ENCODE data around the gene CAMK2N1. TPM values are rescaled to one million over a fixed set of nuclear protein-coding genes. Genes with fewer than 3 reads are reported as not detected.
A peak's percentile ranks its signal among the peaks of the same experiment; 100 is the strongest.

The CAMK2N1 gene
- total and polyA plus RNA-seq, 2 of the 13 experiments (the other 11 are each of a cell fraction or from before 2014, with no cell fraction given) = 38.0 to 38.6 TPM

DNA sequence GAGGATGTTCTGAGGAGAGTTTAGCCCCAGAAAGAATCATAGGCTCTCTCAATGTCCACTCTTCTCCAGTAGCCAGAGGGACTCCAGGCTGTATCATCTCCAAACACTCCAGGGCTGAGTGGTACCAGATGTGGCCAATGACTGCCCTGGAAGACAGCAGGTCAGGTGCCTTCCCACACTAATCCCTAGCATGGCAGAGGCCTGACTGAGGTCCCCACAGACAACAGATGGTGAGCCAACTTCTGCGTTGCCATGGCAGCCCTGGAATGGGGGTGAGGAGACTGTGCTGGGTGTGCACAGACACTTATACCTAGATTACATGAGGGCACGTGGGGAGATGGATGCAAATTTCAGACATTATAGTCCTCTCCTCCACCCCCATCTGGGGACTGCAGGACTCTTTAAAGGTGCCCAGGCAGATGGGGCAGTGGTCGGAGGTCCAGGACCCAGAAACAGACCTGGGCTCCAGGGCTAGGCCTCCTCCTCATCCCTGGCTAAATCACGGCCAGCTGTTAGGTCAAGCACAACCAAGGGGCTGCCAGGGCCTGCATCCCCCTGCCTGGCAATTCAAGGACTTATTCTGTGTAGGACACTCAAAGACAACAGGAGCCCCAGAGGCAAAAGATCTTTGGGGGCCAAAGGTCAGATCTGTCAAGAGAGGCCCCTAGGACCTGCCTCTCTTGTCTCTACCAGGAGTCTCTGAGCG lies 42.9 kb downstream of the CAMK2N1 start:
- H3K9ac ChIP-seq (ENCODE audit: insufficient read depth, low read depth, low read length) = no peak overlapping the region
- no peak overlapping the region for H3K27ac ChIP-seq (ENCODE audit: extremely low read length, insufficient read depth, low read length)
- H4K20me1 ChIP-seq (ENCODE audit: insufficient read depth, low read length) = no peaks in the 10 kb centered on the region
- in situ Hi-C loops (cut with HindIII; ENCODE audit: extremely low pct_ligation_motif_present, low pct_unique_long_range_greater_than_20kb) (no loop called here), intact Hi-C loops (cut with micrococcal nuclease; ENCODE audit: unreplicated experiment) (loop anchor here (5.0 kb wide), 1 partner anchor 39 kb away; no protein-coding TSS in a partner anchor)
- peak; percentile 11; the same call in 2 of the 3 replicates for ATAC-seq
- no peak overlapping the region for H2AFZ ChIP-seq (ENCODE audit: low read length)
- peak overlapping the region; percentile 40 for H3K4me2 ChIP-seq (ENCODE audit: low read depth, low read length)
- no TSS peak for BruUV-seq (replicated peaks)
- no peaks in the 10 kb centered on the region for H3K79me2 ChIP-seq (ENCODE audit: insufficient read depth, low read length)
- no peaks in the 10 kb centered on the region for H3K9me3 ChIP-seq (ENCODE audit: low read length)
- peaks cover 1 to 5% of the 10 kb centered on the region in 2 experiments; a peak in 2 of 5 replicates for H3K27me3 ChIP-seq (ENCODE audit: control insufficient read depth in 1 of 2, insufficient read depth in 2 of 2, low read length in 2 of 2)
- no peaks in the 10 kb centered on the region for H3K36me3 ChIP-seq (replicated peaks in 1 of 2; ENCODE audit: control insufficient read depth in 1 of 2, insufficient read depth in 2 of 2, low read length in 2 of 2)
- ChIA-PET POLR2A (no interaction called here), CTCF (ENCODE audit: low intra/inter-chr PET ratio, low total read pairs) (no interaction called here)
- WGBS (ENCODE audit: low lambda C conversion rate) = 22% methylated on average over 5 of the region's 5 CpGs
- FAIRE-seq = no peak
- TF ChIP-seq, protein P1, sequence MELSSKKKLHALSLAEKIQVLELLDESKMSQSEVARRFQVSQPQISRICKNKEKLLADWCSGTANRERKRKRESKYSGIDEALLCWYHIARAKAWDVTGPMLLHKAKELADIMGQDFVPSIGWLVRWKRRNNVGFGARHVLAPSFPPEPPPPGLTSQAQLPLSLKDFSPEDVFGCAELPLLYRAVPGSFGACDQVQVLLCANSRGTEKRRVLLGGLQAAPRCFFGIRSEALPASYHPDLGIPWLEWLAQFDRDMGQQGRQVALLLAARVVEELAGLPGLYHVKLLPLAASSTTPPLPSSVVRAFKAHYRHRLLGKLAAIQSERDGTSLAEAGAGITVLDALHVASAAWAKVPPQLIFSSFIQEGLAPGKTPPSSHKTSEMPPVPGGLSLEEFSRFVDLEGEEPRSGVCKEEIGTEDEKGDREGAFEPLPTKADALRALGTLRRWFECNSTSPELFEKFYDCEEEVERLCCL (CRISPR knock-in tag; IDR thresholded peaks at IDR 0.05; ENCODE audit: borderline replicate concordance) = no peak
- TF ChIP-seq MZF1 (CRISPR knock-in tag; IDR thresholded peaks at IDR 0.05; ENCODE audit: borderline replicate concordance) (no peak), RBM39 (IDR thresholded peaks at IDR 0.05; ENCODE audit: low read depth, low read length, poor library complexity, severe bottlenecking) (no peak), ZSCAN5A (CRISPR knock-in tag; IDR thresholded peaks at IDR 0.05; ENCODE audit: borderline replicate concordance) (no peak), ZFAT (CRISPR knock-in tag; conservative IDR thresholded peaks at IDR 0.05) (no peak), ZNF512 (CRISPR knock-in tag; IDR thresholded peaks at IDR 0.05) (no peak), IKZF1 (IDR thresholded peaks at IDR 0.05) (no peak), ZNF790 (CRISPR knock-in tag; IDR thresholded peaks at IDR 0.05; ENCODE audit: borderline replicate concordance) (no peak), WIZ (CRISPR knock-in tag; IDR thresholded peaks at IDR 0.05) (no peak), ZNF562 (CRISPR knock-in tag; IDR thresholded peaks at IDR 0.05; ENCODE audit: borderline replicate concordance) (no peak), ZNF747 (CRISPR knock-in tag; IDR thresholded peaks at IDR 0.05; ENCODE audit: borderline replicate concordance) (no peak), ZNF773 (CRISPR knock-in tag; IDR thresholded peaks at IDR 0.05; ENCODE audit: borderline replicate concordance) (no peak), MTA1 (CRISPR knock-in tag; IDR thresholded peaks at IDR 0.05; ENCODE audit: borderline replicate concordance) (no peak)
- TF ChIP-seq, protein P2, sequence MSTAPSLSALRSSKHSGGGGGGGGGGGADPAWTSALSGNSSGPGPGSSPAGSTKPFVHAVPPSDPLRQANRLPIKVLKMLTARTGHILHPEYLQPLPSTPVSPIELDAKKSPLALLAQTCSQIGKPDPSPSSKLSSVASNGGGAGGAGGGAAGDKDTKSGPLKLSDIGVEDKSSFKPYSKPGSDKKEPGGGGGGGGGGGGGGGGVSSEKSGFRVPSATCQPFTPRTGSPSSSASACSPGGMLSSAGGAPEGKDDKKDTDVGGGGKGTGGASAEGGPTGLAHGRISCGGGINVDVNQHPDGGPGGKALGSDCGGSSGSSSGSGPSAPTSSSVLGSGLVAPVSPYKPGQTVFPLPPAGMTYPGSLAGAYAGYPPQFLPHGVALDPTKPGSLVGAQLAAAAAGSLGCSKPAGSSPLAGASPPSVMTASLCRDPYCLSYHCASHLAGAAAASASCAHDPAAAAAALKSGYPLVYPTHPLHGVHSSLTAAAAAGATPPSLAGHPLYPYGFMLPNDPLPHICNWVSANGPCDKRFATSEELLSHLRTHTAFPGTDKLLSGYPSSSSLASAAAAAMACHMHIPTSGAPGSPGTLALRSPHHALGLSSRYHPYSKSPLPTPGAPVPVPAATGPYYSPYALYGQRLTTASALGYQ (CRISPR knock-in tag; IDR thresholded peaks at IDR 0.05) = no peak
- TF ChIP-seq, protein P3, sequence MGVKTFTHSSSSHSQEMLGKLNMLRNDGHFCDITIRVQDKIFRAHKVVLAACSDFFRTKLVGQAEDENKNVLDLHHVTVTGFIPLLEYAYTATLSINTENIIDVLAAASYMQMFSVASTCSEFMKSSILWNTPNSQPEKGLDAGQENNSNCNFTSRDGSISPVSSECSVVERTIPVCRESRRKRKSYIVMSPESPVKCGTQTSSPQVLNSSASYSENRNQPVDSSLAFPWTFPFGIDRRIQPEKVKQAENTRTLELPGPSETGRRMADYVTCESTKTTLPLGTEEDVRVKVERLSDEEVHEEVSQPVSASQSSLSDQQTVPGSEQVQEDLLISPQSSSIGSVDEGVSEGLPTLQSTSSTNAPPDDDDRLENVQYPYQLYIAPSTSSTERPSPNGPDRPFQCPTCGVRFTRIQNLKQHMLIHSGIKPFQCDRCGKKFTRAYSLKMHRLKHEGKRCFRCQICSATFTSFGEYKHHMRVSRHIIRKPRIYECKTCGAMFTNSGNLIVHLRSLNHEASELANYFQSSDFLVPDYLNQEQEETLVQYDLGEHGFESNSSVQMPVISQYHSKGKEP (CRISPR knock-in tag; IDR thresholded peaks at IDR 0.05) = no peak
- DNase-seq (ENCODE audit: low spot score) = no peak
- peaks cover 28% of the 10 kb centered on the region for H3K4me1 ChIP-seq (ENCODE audit: insufficient read depth, low read length)
- H3K4me3 ChIP-seq (replicated peaks in 1 of 3; ENCODE audit: insufficient read depth in 1 of 3, low read depth in 2 of 3, low read length in 3 of 3) = no peak overlapping the region
